Activated CD4-positive, alpha-beta T cell treated with anti-CD3 and anti-CD28 coated beads, Interleukin-2, amount 10 ng/mL, durations not matched to agents 7 days and 5 days (primary cell): ENCODE measurements around the gene RBM7. TPM values are rescaled to one million over a fixed set of nuclear protein-coding genes. Genes with fewer than 3 reads are reported as not detected.

Experiments used
- CTCF ChIA-PET: fragments of 350-600 bp; sonication (Branson Sonifier 250); formaldehyde crosslinking; loops from one replicate; lab custom pipeline; 2021; ENCODE audit warnings: antibody characterized with exemption; lab: Charles Lee
- POLR2A ChIA-PET: fragments of 350-600 bp; sonication (Branson Sonifier 250); formaldehyde crosslinking; loops from one replicate; lab custom pipeline; 2021; ENCODE audit warnings: antibody characterized with exemption; lab: Charles Lee
- DNase-seq: peaks from one replicate; pipeline ENCODE4 v3.0.0-alpha.2; 2020
- H3K27ac Mint-ChIP-seq: one replicate; pipeline ENCODE4 v1.8.0; 2021; ENCODE audit warnings: mild to moderate bottlenecking, moderate library complexity, mixed read lengths
- H3K27me3 Mint-ChIP-seq: one replicate; pipeline ENCODE4 v1.8.0; 2021; ENCODE audit warnings: mixed read lengths
- H3K36me3 Mint-ChIP-seq: one replicate; pipeline ENCODE4 v1.8.0; 2021; ENCODE audit warnings: low read depth, mixed read lengths
- H3K4me1 Mint-ChIP-seq: one replicate; pipeline ENCODE4 v1.8.0; 2021; ENCODE audit warnings: mixed read lengths
- H3K4me3 Mint-ChIP-seq: one replicate; pipeline ENCODE4 v1.8.0; 2021; ENCODE audit warnings: mild to moderate bottlenecking, moderate library complexity, mixed read lengths
- H3K9me3 Mint-ChIP-seq: one replicate; pipeline ENCODE4 v1.8.0; 2021; ENCODE audit warnings: mixed read lengths
- total RNA-seq, 2 experiments: library from RNA; stranded (reverse); gene quantifications; one replicate each; pipeline ENCODE4 v1.2.3, GENCODE V29; 2021

Gene RBM7
- total RNA-seq, 2 experiments from 2014 or later, result 34.2 to 49.7 TPM

GRCh38 chr11:114377612-114378267 lies 22.7 kb upstream of the RBM7 start:
- ChIA-PET CTCF (interaction anchor here (0.9 kb wide), 1 partner anchor 47 kb away, joined by 4 read pairs; no protein-coding TSS in a partner anchor), POLR2A (no interaction called here)
- no peak for DNase-seq
- H3K4me1 Mint-ChIP-seq, result peaks cover 5% of the 10 kb centered on the region
- peaks cover 16% of the 10 kb centered on the region for H3K27me3 Mint-ChIP-seq
- H3K4me3 Mint-ChIP-seq, result no peak overlapping the region
- H3K36me3 Mint-ChIP-seq, result no peaks in the 10 kb centered on the region
- H3K9me3 Mint-ChIP-seq, result no peaks in the 10 kb centered on the region
- no peak overlapping the region for H3K27ac Mint-ChIP-seq

- Mint-ChIP-seq H3K4me3 (no peak overlapping the region), H3K9me3 (no peaks in the 10 kb centered on the region), H3K36me3 (no peaks in the 10 kb centered on the region), H3K27ac (no peak overlapping the region), H3K27me3 (peaks cover 12% of the 10 kb centered on the region), H3K4me1 (peaks cover 5% of the 10 kb centered on the region)
- POLR2A ChIA-PET, result no interaction called here
- DNase-seq, result no peak
- CTCF ChIA-PET, result interaction anchor here (1.5 kb wide), 1 partner anchor 10 kb away, joined by 6 read pairs; no protein-coding TSS in a partner anchor
These were observed 20.9 kb upstream of the RBM7 start for GRCh38 chr11:114379394-114380069.

DNA sequence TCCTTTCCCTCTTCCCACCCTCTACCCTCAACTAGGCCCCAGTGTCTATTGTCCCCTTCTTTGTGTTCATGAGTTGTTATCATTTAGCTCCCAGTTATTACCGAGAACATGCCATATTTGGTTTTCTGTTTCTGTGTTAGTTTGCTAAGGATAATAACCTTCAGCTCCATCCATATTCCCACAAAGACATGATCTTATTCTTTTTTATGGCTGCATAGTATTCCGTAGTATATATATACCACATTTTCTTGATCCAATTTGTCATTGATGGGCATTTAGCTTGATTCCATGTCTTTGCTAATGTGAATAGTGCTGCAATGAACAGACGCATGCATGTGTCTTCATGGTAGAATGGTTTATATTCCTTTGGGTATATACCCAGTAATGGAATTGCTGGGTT lies 18.0 kb upstream of the RBM7 start:
- peaks cover 5% of the 10 kb centered on the region for H3K4me1 Mint-ChIP-seq
- H3K27ac Mint-ChIP-seq, result no peak overlapping the region
- H3K27me3 Mint-ChIP-seq, result peaks cover 10% of the 10 kb centered on the region
- no peaks in the 10 kb centered on the region for H3K36me3 Mint-ChIP-seq
- no peaks in the 10 kb centered on the region for H3K9me3 Mint-ChIP-seq
- no peak overlapping the region for H3K4me3 Mint-ChIP-seq
- ChIA-PET POLR2A (no interaction called here), CTCF (interaction anchor here (1.0 kb wide), 1 partner anchor 42 kb away, joined by 4 read pairs; no protein-coding TSS in a partner anchor)
- DNase-seq, result no peak

DNA sequence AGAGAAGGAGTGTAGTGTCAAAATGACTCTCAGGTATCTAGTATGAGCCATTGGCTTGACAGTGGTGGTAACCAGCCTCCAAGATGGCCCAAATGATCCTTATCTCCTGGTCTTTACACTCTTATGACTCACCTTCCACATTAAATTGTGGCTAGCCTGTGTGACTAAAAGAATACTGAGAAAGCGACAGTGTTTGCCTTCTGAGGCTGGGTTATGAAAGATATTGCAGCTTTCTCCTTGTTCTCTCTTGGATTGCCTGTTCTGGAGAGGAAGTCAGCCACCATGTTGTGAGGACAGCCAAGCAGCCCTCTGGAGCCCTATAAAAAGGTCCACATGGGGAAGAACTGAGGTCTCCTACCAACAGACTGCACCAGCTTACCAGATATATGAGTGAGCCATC lies 16.0 kb upstream of the RBM7 start:
- ChIA-PET POLR2A (no interaction called here), CTCF (no interaction called here)
- H3K27me3 Mint-ChIP-seq, result peaks cover 5% of the 10 kb centered on the region
- H3K4me1 Mint-ChIP-seq, result peaks cover 5% of the 10 kb centered on the region
- no peak for DNase-seq
- H3K36me3 Mint-ChIP-seq, result no peaks in the 10 kb centered on the region
- no peak overlapping the region for H3K4me3 Mint-ChIP-seq
- no peak overlapping the region for H3K27ac Mint-ChIP-seq
- H3K9me3 Mint-ChIP-seq, result no peaks in the 10 kb centered on the region

DNA sequence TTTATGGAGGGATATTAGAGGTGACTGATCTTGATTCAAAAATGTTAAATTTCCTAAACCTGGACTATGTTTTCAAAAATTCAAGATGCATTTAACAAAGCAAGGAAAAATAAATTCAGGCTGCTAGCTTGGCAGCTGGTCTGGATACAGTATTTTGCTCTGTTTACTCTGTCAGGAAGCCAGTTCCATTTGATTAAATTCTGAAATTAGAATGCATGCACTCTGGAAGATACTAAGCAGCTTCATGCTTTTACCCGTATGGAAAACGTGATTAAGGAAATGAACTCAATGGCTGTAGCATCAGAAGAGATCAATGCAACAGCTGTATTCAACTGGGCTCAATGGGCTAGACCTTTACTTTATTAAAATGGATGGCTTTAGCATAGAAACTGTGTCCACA lies 14.3 kb upstream of the RBM7 start:
- H3K4me3 Mint-ChIP-seq, result no peak overlapping the region
- DNase-seq, result no peak
- no peaks in the 10 kb centered on the region for H3K36me3 Mint-ChIP-seq
- H3K27me3 Mint-ChIP-seq, result no peaks in the 10 kb centered on the region
- H3K27ac Mint-ChIP-seq, result no peak overlapping the region
- no peaks in the 10 kb centered on the region for H3K9me3 Mint-ChIP-seq
- ChIA-PET POLR2A (no interaction called here), CTCF (interaction anchor here (1.3 kb wide), 1 partner anchor 15 kb away, joined by 3 read pairs; the partner anchor contains the start of gene RBM7)
- no peaks in the 10 kb centered on the region for H3K4me1 Mint-ChIP-seq

GRCh38 chr11:114386545-114386944 lies 13.9 kb upstream of the RBM7 start:
- DNase-seq, result no peak
- no peaks in the 10 kb centered on the region for H3K9me3 Mint-ChIP-seq
- no peak overlapping the region for H3K4me3 Mint-ChIP-seq
- no peaks in the 10 kb centered on the region for H3K4me1 Mint-ChIP-seq
- H3K27ac Mint-ChIP-seq, result no peak overlapping the region
- no peaks in the 10 kb centered on the region for H3K27me3 Mint-ChIP-seq
- no peaks in the 10 kb centered on the region for H3K36me3 Mint-ChIP-seq
- ChIA-PET POLR2A (no interaction called here), CTCF (interaction anchor here (0.8 to 1.3 kb wide), 2 partner anchors 12 to 14 kb away, joined by 3 read pairs; partner anchors contain the start of gene RBM7)

DNA sequence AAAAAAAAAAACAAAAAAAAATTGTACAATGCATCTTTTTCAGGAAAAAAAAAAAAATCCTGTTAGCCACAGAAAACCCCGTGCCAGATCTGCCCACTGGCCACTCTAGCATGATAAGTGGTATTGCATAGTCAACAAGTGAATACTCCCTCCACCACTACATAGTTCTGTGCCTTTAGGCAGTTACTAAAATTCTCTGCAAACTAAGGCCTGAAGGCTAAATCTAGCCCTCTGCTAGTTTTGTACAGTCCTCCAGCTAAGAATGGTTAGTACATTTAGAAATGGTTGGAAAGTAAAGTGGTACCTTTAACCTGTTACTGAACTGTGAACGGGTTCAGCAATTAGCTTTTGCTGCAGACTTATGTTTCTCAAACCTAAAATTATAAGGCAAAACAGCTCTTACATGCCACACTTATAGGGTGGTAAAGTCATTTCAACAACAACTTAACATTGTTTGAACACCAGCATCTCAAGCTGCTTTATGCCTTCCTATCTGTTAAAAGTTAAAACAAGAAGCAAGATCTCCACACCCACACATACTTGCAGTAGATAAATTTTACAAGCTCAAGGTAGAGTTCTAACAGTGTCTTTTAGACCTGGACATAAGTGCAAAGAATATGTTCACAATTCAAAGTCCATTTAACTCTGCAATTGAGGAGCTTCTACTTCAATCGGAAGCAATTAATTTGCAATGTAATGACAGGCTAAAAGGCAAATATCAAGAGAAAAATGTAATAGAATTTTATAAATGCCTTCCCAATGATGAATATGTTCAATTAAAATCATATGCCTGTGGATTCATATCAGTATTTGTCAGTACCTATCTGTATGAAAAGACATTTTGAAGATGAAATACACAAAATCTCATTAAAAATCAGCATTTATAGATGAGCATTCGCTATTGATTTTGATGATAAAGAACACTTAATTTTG lies 7.5 kb upstream of the RBM7 start:
- no peak overlapping the region for H3K4me3 Mint-ChIP-seq
- DNase-seq, result no peak
- H3K4me1 Mint-ChIP-seq, result peaks cover 9% of the 10 kb centered on the region
- POLR2A ChIA-PET, result no interaction called here
- CTCF ChIA-PET, result interaction anchor here (0.7 to 0.9 kb wide), 2 partner anchors 12 to 31 kb away, joined by 3 read pairs; no protein-coding TSS in a partner anchor
- H3K27me3 Mint-ChIP-seq, result peaks cover 1% of the 10 kb centered on the region
- H3K9me3 Mint-ChIP-seq, result no peaks in the 10 kb centered on the region
- H3K27ac Mint-ChIP-seq, result no peak overlapping the region
- peaks cover 7% of the 10 kb centered on the region for H3K36me3 Mint-ChIP-seq

DNA sequence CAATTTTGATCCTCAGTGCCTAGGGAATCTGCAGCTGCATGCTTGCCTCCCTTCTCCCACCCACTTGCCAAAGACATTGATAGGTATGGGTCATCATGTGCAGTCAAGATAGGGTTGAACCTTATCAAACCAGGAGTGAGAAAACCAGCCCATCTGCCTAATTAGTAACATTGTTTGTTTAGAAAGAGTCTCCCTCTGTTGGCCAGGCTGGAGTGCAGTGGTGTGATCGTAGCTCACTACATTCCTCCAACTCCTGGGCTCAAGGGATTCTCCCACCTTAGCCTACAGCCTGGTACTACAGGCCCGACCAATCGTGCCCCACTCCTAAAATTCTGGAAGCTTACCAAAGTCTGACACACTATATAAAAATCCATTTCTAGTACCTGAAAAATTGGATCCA lies 4.7 kb upstream of the RBM7 start:
- peaks cover 25% of the 10 kb centered on the region for H3K4me1 Mint-ChIP-seq
- ChIA-PET CTCF (no interaction called here), POLR2A (no interaction called here)

GRCh38 chr11:114396916-114397315 lies 3.5 kb upstream of the RBM7 start:
- Mint-ChIP-seq H3K27me3 (peaks cover 1% of the 10 kb centered on the region), H3K9me3 (no peaks in the 10 kb centered on the region), H3K36me3 (peaks cover 17% of the 10 kb centered on the region), H3K4me1 (peaks cover 26% of the 10 kb centered on the region), H3K4me3 (no peak overlapping the region), H3K27ac (no peak overlapping the region)
- DNase-seq, result no peak
- POLR2A ChIA-PET, result no interaction called here
- CTCF ChIA-PET, result no interaction called here

More for the DNA sequence above, 4.7 kb upstream of the RBM7 start:
- Mint-ChIP-seq H3K27ac (no peak overlapping the region), H3K4me3 (no peak overlapping the region), H3K36me3 (peaks cover 16% of the 10 kb centered on the region), H3K27me3 (peaks cover 1% of the 10 kb centered on the region), H3K9me3 (no peaks in the 10 kb centered on the region)
- no peak for DNase-seq

DNA sequence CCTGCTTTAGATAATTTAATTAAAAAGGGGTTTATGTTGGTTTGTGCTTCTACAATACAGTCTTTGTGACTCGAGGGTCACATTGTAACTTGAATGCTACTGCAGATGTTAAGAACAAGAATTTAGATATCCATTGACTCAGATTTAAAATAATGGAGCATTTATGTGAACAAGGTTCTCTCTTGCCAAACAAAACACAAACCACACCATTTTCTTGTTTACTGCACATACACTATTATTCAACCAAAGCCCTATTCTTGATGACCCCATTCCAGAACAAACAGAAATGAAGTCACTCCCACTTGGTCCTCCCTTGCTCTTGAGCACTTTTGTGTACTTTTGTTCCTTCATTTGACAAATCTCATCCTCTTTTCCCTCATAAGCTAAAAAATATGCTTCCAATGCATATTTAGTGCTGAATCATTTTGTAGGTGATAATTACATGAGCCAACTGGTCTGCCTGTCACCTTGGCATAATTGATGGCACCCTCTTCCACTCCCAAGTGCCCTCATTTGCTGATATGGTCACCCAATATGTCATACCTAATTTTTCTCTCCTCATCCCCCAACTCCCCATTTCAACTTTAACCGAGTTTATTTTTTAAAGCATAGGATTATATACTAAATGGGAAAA lies 3.0 kb upstream of the RBM7 start:
- H3K27ac Mint-ChIP-seq, result no peak overlapping the region
- peaks cover 1% of the 10 kb centered on the region for H3K27me3 Mint-ChIP-seq
- peaks cover 20% of the 10 kb centered on the region for H3K36me3 Mint-ChIP-seq
- ChIA-PET CTCF (interaction anchor here (1.0 to 1.9 kb wide), 3 partner anchors 10 to 80 kb away, joined by 3 to 5 read pairs (median 4); no protein-coding TSS in a partner anchor), POLR2A (no interaction called here)
- H3K9me3 Mint-ChIP-seq, result no peaks in the 10 kb centered on the region
- DNase-seq, result no peak
- peaks cover 30% of the 10 kb centered on the region for H3K4me1 Mint-ChIP-seq
- H3K4me3 Mint-ChIP-seq, result no peak overlapping the region

DNA sequence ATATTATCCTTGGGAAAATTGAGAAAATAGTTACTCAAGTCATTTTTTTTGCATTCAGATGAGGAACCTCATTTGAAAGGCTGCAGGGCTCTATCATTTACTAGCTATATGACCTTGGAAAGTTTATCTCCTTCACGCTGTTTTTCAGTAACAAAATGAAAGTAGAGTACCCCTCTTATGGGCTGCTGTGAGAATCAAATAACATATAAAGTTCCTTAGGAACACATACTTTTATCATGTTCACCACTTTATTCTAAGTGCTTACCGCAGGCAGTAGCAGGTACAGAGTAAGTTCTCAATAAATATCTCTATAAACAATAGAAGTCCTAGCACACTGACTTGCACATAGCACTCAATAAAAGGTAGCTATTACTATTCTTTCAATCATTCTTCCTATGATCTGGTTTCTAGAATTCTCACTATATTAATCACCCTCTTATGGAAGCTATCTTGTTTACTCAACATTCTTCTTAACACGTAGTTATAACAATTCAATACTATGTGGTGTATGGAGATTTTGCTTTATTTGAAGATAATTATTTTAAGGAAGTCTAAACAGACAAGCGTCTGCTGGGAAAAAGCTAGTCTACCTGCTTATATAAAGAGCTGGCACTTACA lies 2.1 kb upstream of the RBM7 start:
- DNase-seq, result no peak
- ChIA-PET CTCF (interaction anchor here (1.0 to 1.9 kb wide), 3 partner anchors 11 to 81 kb away, joined by 3 to 5 read pairs (median 4); no protein-coding TSS in a partner anchor), POLR2A (no interaction called here)
- Mint-ChIP-seq H3K36me3 (peaks cover 25% of the 10 kb centered on the region), H3K27ac (no peak overlapping the region), H3K4me1 (peaks cover 36% of the 10 kb centered on the region), H3K4me3 (peak overlapping the region; percentile 94), H3K27me3 (peaks cover 1% of the 10 kb centered on the region), H3K9me3 (no peaks in the 10 kb centered on the region)
